GM23248 (cell line): Measurements from ENCODE around the gene CNTN1. TPM values are rescaled to one million over a fixed set of nuclear protein-coding genes. Genes with fewer than 3 reads are reported as not detected.

Experiments used
- DNase-seq: peaks from one replicate; pipeline ENCODE4 v3.0.0-alpha.2; 2015
- H2AFZ ChIP-seq: fragments of 200-600 bp; sonication (generic); 2 replicates; pipeline ENCODE4 v1.6.1; 2016; ENCODE audit warnings: antibody characterized with exemption
- H3F3A ChIP-seq: fragments of 200-600 bp; sonication (generic); 2 replicates; pipeline ENCODE4 v1.6.1; 2016; ENCODE audit warnings: mild to moderate bottlenecking, antibody characterized with exemption, mixed run types; ENCODE audit not compliant: insufficient read depth
- H3K27ac ChIP-seq: fragments of 200-600 bp; sonication (generic); 2 replicates; pipeline ENCODE4 v1.5.1; 2016; ENCODE audit warnings: mild to moderate bottlenecking
- H3K27me3 ChIP-seq: fragments of 200-600 bp; sonication (generic); replicated peaks from 2 replicates; pipeline ENCODE4 v1.6.1; 2016; ENCODE audit warnings: mild to moderate bottlenecking; ENCODE audit not compliant: insufficient read depth
- H3K36me3 ChIP-seq: fragments of 200-600 bp; sonication (generic); 2 replicates; pipeline ENCODE4 v1.6.1; 2016; ENCODE audit warnings: low read depth, mild to moderate bottlenecking
- H3K4me1 ChIP-seq: fragments of 200-600 bp; sonication (generic); 2 replicates; pipeline ENCODE4 v1.6.1; 2016; ENCODE audit warnings: mild to moderate bottlenecking; ENCODE audit not compliant: insufficient read depth
- H3K4me2 ChIP-seq: fragments of 200-600 bp; sonication (generic); one replicate; pipeline ENCODE4 v1.6.1; 2016; ENCODE audit warnings: mild to moderate bottlenecking; ENCODE audit not compliant: unreplicated experiment
- H3K4me3 ChIP-seq: fragments of 200-600 bp; sonication (generic); 2 replicates; pipeline ENCODE4 v1.5.1; 2016; ENCODE audit warnings: mild to moderate bottlenecking
- H3K79me2 ChIP-seq: fragments of 200-600 bp; sonication (generic); 2 replicates; pipeline ENCODE4 v1.6.1; 2016; ENCODE audit warnings: mild to moderate bottlenecking; ENCODE audit not compliant: insufficient read depth
- H3K9ac ChIP-seq: fragments of 200-600 bp; sonication (generic); 2 replicates; pipeline ENCODE4 v1.6.1; 2016; ENCODE audit warnings: mild to moderate bottlenecking
- H3K9me2 ChIP-seq: fragments of 200-600 bp; sonication (generic); 2 replicates; pipeline ENCODE4 v1.6.1; 2016; ENCODE audit warnings: mixed run types, mild to moderate bottlenecking, moderate library complexity; ENCODE audit not compliant: insufficient read depth
- H3K9me3 ChIP-seq: fragments of 200-600 bp; sonication (generic); one replicate; pipeline ENCODE4 v1.6.1; 2017; ENCODE audit warnings: low read depth
- H4K20me1 ChIP-seq: fragments of 200-600 bp; sonication (generic); 2 replicates; pipeline ENCODE4 v1.6.0; 2016; ENCODE audit not compliant: insufficient read depth
- EZH2 ChIP-seq: fragments of 200-600 bp; sonication (generic); IDR thresholded peaks from 2 replicates; pipeline ENCODE4 v1.6.1; 2018; ENCODE audit warnings: antibody characterized with exemption, mild to moderate bottlenecking; ENCODE audit not compliant: insufficient read depth, poor library complexity, severe bottlenecking
- EZH2phosphoT487 ChIP-seq: fragments of 200-600 bp; sonication (generic); IDR thresholded peaks from 2 replicates; pipeline ENCODE4 v1.6.1; 2018; ENCODE audit warnings: antibody characterized with exemption, moderate library complexity, mild to moderate bottlenecking, low read depth; ENCODE audit not compliant: insufficient read depth
- WGBS, 2 experiments: methylation state at CpG; one replicate each; pipeline ENCODE4 v1.1.6; 2015 to 2017; ENCODE audit warnings: low lambda C conversion rate in 2 of 2, low coverage in 1 of 2; ENCODE audit errors: missing lambda C conversion rate in 2 of 2; 5-methylcytosine and 5-hydroxymethylcytosine counted together
- in situ Hi-C: fragments of 300-500 bp; cut with MboI; formaldehyde crosslinking; loops from 2 replicates; pipeline ENCODE4 v1.15.0; 2020
- polyA plus RNA-seq: library from polyadenylated mRNA; unstranded; fragments of >200 nt; fragmentation: Nextera tagmentation; extraction: Ambion mirVana; gene quantifications from 2 replicates; pipeline ENCODE4 v1.2.1, GENCODE V29; 2016
- total RNA-seq: library from RNA; depleted of rRNA; stranded (reverse); fragments of >200 nt; shearing (Covaris generic); gene quantifications from 2 replicates; pipeline ENCODE4 v1.2.3, GENCODE V29; 2014

Gene CNTN1
- total and polyA plus RNA-seq, 2 experiments from 2014 or later: 0.32 to 0.36 TPM

GRCh38 chr12:40717576-40717975, 25.3 kb downstream of the CNTN1 start:
- H3K27me3 ChIP-seq: no peaks in the 10 kb centered on the region
- no peak overlapping the region for H3K27ac ChIP-seq
- no peaks in the 10 kb centered on the region for H3K4me1 ChIP-seq
- no peaks in the 10 kb centered on the region for H4K20me1 ChIP-seq
- TF ChIP-seq EZH2 (no peak), EZH2phosphoT487 (no peak)
- no peak overlapping the region for H3K9ac ChIP-seq
- no peaks in the 10 kb centered on the region for H3K36me3 ChIP-seq
- no peaks in the 10 kb centered on the region for H3K9me3 ChIP-seq
- no peak overlapping the region for H3K4me2 ChIP-seq
- no peaks in the 10 kb centered on the region for H3F3A ChIP-seq
- no peak overlapping the region for H2AFZ ChIP-seq
- H3K4me3 ChIP-seq: no peak overlapping the region
- in situ Hi-C loops: no loop called here
- no peaks in the 10 kb centered on the region for H3K9me2 ChIP-seq
- no peaks in the 10 kb centered on the region for H3K79me2 ChIP-seq
- DNase-seq: no peak
- WGBS, 2 experiments: 83 to 84% methylated on average over 1 of the region's 1 CpG

- Histone ChIP-seq H3K4me2 (no peak overlapping the region), H3K9ac (no peak overlapping the region), H3F3A (no peaks in the 10 kb centered on the region), H3K4me1 (no peaks in the 10 kb centered on the region), H3K27me3 (no peaks in the 10 kb centered on the region), H3K27ac (no peak overlapping the region), H3K79me2 (no peaks in the 10 kb centered on the region), H3K9me2 (no peaks in the 10 kb centered on the region), H3K9me3 (no peaks in the 10 kb centered on the region), H3K4me3 (no peak overlapping the region), H3K36me3 (no peaks in the 10 kb centered on the region), H2AFZ (no peak overlapping the region), H4K20me1 (no peaks in the 10 kb centered on the region)
- in situ Hi-C loops: no loop called here
- 63 to 72% methylated on average over 2 of the region's 2 CpGs for WGBS, 2 experiments
- DNase-seq: no peak
- TF ChIP-seq EZH2 (no peak), EZH2phosphoT487 (no peak)
These were observed 26.7 kb downstream of the CNTN1 start for GRCh38 chr12:40718878-40719372.

- Histone ChIP-seq H3K4me3 (no peak overlapping the region), H3K4me2 (no peak overlapping the region), H4K20me1 (no peaks in the 10 kb centered on the region), H3K27me3 (no peaks in the 10 kb centered on the region), H3K9ac (no peak overlapping the region), H3K4me1 (no peaks in the 10 kb centered on the region), H3F3A (no peaks in the 10 kb centered on the region), H3K27ac (no peak overlapping the region), H3K9me3 (no peaks in the 10 kb centered on the region), H2AFZ (no peak overlapping the region), H3K36me3 (no peaks in the 10 kb centered on the region), H3K79me2 (no peaks in the 10 kb centered on the region), H3K9me2 (no peaks in the 10 kb centered on the region)
- DNase-seq: no peak
- TF ChIP-seq EZH2 (no peak), EZH2phosphoT487 (no peak)
- 74 to 79% methylated on average over 6 of the region's 6 CpGs for WGBS, 2 experiments
- in situ Hi-C loops: no loop called here
These were observed 30.8 kb downstream of the CNTN1 start for GRCh38 chr12:40723001-40723400.

GRCh38 chr12:40726366-40726765, 34.1 kb downstream of the CNTN1 start:
- Histone ChIP-seq H3K27me3 (no peaks in the 10 kb centered on the region), H3K27ac (no peak overlapping the region), H3K36me3 (no peaks in the 10 kb centered on the region), H3F3A (no peaks in the 10 kb centered on the region), H3K79me2 (no peaks in the 10 kb centered on the region), H2AFZ (no peak overlapping the region), H3K9me2 (no peaks in the 10 kb centered on the region), H4K20me1 (no peaks in the 10 kb centered on the region), H3K9me3 (no peaks in the 10 kb centered on the region), H3K4me3 (no peak overlapping the region), H3K9ac (no peak overlapping the region), H3K4me1 (no peaks in the 10 kb centered on the region), H3K4me2 (no peak overlapping the region)
- in situ Hi-C loops: no loop called here
- TF ChIP-seq EZH2 (no peak), EZH2phosphoT487 (no peak)
- no peak for DNase-seq
- WGBS, 2 experiments: 79 to 91% methylated on average over 1 of the region's 1 CpG
